Measurements from ENCODE around the gene RSRC1.
"Not testable (repeated sequence)": the region's sequence is repeated elsewhere in the genome, so short reads cannot be mapped to it uniquely, and the experiment has no call there.

Gene RSRC1

GRCh38 chr3:158509891-158510290 is 400.0 kb downstream of the RSRC1 start:
- in situ Hi-C loops (cut with MboI; ENCODE audit: low sequenced_read_pairs) = no loop called here

GRCh38 chr3:158516729-158517128 is 406.8 kb downstream of the RSRC1 start:
- in situ Hi-C loops (cut with MboI; ENCODE audit: low sequenced_read_pairs) = not testable (repeated sequence)

DNA sequence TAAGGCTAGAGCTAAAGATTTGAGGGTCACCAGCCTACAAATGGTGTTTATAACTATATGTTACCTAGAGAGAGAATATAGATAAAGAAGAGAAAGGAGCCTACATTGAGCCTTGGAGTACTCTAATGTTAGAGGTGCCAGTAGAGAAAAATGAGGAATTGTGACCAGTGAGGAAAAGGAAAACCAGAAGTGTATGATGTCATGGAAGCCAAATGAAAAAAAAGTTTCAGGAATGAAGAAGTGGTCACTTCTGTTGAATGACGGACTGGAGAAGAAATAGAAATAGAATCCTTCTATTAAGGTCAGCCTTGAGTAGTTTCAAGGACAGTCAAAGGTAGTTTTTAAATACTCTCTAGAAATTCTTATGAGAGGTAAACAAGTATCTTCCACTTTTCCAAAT is 409.9 kb downstream of the RSRC1 start:
- in situ Hi-C loops (cut with MboI; ENCODE audit: low sequenced_read_pairs) = no loop called here

- in situ Hi-C loops (cut with MboI; ENCODE audit: low sequenced_read_pairs) = no loop called here
Observed at GRCh38 chr3:158520433-158520832, 410.5 kb downstream of the RSRC1 start.

GRCh38 chr3:158522221-158523136 is 412.6 kb downstream of the RSRC1 start:
- in situ Hi-C loops (cut with MboI; ENCODE audit: low sequenced_read_pairs) = no loop called here

DNA sequence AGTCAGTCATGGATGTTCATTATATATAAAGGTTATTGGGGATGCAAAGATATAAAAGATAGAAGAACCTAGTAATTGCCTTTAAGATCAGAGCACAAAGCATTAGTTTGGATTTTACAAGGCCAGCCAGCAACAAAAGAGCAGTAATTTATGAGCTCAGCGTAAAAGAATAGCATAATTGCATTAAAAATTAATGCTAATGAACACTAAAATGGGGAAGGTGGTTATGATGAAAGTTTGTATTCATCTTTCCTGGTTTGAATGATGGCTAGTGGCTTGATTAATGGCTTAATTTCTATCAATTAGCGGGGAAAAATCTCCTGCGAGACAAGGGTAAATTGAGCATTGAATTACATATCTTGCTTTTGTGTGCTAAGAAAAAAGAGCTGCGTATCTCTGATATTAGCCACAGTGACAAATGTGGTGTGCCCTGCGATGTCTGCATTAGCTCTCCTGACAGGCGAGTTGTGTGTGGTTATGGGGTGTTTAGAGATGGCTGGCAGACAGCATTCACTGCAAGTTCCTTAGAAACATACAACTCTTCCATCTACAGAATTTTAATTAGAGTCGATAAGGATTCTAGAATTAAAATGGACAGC is 418.3 kb downstream of the RSRC1 start:
- in situ Hi-C loops (cut with MboI; ENCODE audit: low sequenced_read_pairs) = no loop called here

GRCh38 chr3:158531334-158531733 is 421.4 kb downstream of the RSRC1 start:
- in situ Hi-C loops (cut with MboI; ENCODE audit: low sequenced_read_pairs) = no loop called here

DNA sequence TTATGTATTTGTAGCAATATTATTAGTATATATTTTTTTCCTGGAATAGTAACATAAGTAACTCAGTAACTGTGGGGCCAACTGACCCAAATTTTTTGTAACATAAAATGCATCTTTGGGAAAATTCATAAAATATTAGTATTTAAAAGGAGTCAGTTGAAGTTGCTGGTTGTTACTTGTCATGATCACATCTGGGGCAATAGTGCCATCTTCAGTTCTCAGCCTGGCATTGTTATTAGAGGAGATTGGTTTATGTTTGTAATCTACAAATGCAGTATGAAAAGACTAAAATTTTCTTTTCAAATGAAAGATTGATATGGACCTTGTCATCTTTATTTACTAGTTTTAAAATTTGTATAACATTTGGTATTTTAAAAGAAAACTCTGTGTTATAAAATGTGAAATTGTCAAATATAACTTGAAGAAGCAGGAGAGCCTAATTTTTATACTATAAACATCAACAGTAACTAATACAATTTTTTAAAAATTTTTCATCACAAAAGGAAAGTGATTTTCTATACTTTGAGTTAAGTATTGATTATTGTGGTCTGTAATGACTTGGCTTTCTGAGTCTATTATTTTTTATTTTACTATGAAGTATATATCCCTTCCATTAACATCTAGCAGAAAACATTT is 422.3 kb downstream of the RSRC1 start:
- in situ Hi-C loops (cut with MboI; ENCODE audit: low sequenced_read_pairs) = no loop called here

GRCh38 chr3:158535918-158536317 is 426.0 kb downstream of the RSRC1 start:
- in situ Hi-C loops (cut with MboI; ENCODE audit: low sequenced_read_pairs) = no loop called here

DNA sequence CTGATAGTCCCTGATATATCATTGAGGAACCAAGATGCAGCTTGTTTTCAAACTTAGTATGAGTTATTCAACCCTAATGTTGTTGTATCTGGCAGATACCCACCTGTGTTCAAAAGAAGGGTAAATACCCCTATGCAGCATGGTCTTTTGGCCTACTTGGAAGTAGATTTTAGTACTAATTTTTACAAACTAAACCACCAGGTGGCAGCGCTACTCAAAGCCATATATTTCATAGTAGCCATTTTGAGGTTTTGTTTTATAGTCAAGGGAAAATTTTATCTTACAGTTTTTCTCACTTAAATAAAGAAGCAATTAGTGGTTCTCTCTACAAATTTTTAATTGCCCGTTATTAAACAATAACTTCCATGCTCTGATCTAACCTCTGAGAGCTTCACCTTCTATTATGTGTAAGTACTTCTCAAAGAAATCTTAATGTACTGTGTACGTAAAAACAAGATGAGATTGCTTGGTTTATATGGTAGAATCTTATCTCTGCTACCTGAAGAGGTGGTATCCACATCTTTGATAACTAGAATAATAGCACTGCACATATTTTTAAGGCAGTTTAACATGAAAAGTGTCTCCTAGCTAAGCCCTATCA is 429.6 kb downstream of the RSRC1 start:
- in situ Hi-C loops (cut with MboI; ENCODE audit: low sequenced_read_pairs) = no loop called here

- in situ Hi-C loops (cut with MboI; ENCODE audit: low sequenced_read_pairs) = no loop called here
Observed at GRCh38 chr3:158540066-158540465, 430.2 kb downstream of the RSRC1 start.

GRCh38 chr3:158548691-158549090 is 438.8 kb downstream of the RSRC1 start:
- in situ Hi-C loops (cut with MboI; ENCODE audit: low sequenced_read_pairs) = no loop called here

GRCh38 chr3:158549938-158550337 is 440.0 kb downstream of the RSRC1 start:
- in situ Hi-C loops (cut with MboI; ENCODE audit: low sequenced_read_pairs) = not testable (repeated sequence)

DNA sequence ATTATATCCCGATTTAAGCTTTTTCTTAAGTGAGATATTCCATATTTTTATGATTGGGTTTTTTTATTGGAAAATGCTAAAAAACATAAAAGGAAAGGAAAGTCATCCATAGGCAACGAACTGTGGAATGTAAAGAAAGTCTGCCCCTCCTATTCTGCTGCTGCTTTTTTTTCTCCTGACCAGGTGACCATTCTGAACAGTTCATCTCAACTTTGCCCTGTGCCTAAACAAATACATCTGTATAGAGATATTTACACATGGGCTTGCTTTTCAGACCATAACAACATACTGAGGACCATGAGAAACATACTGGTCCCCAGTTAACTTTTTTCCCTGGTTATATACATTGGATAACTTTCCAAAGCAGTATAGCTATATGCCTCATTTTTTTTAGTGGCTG is 442.2 kb downstream of the RSRC1 start:
- in situ Hi-C loops (cut with MboI; ENCODE audit: low sequenced_read_pairs) = no loop called here

DNA sequence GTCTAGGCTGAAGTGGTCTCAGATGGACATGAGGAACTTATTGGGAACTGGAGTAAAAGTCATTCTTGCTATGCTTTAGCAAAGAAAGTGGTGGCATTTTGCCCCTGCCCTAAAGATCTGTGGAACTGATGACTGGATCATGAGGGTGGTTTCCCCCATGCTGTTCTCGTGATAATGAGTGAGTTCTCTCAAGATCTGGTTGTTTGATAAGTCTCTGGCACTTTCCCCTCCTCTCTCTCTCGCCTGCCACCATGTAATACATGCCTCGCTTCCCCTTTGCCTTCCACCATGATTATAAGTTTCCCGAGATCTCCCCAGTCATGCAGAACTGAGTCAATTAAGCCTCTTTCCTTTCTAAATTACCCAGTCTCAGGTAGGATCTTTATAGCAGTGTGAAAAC is 449.6 kb downstream of the RSRC1 start:
- in situ Hi-C loops (cut with MboI; ENCODE audit: low sequenced_read_pairs) = no loop called here

DNA sequence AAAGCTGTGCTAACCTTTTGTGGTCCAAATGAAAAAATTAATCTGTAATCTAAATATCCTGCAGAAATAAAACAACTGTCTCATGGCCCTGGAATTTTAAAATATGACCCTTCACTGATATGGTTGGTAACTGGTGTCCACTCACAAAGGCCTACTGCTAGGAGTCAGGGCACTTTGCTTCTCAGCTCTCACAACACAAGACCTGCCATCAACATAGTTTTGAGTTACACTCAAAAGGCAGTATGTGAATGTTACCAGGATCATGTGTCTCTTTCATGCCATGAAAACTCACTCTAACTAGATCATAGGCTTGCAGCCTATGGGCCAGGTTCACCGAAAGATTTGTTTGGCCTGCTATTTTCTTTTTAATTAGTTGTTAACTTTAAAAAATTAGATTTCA is 451.1 kb downstream of the RSRC1 start:
- in situ Hi-C loops (cut with MboI; ENCODE audit: low sequenced_read_pairs) = no loop called here

- in situ Hi-C loops (cut with MboI; ENCODE audit: low sequenced_read_pairs) = no loop called here
Observed at GRCh38 chr3:158562674-158563073, 452.8 kb downstream of the RSRC1 start.

DNA sequence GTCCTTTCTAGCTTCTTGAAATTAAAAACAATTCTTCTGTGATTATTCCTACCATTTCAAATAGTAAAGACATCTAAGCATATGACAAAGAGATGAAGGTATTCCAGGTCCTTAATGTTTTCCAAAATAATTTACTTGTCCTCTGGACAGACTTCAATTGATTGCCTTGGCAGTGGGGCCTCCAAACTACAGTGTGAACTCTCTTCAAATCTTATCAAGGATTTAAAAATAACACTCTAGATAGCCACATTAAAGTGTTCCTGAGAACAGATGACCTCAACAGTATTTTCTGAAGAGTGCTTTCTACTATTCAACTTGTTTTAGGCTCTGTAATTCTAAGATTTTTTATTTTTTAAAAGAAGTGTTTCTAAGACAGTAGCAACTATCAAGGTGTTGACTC is 453.2 kb downstream of the RSRC1 start:
- in situ Hi-C loops (cut with MboI; ENCODE audit: low sequenced_read_pairs) = no loop called here

DNA sequence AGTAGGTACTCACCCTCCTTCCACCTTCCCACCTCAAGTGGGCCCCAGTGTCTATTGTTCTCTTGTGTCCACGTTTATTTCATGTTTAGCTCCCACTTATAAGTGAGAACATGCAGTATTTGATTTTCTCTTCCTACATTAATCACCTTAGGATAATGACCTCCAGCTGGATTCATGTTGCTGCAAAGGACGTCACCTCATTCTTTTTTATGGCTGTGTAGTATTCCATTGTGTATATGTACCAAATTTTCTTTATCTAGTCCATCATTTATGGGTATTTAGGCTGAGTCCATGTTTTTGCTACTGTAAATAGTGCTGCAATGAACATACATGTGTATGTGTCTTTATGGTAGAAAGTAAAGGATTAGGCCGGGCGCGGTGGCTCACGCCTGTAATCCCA is 455.2 kb downstream of the RSRC1 start:
- in situ Hi-C loops (cut with MboI; ENCODE audit: low sequenced_read_pairs) = no loop called here

DNA sequence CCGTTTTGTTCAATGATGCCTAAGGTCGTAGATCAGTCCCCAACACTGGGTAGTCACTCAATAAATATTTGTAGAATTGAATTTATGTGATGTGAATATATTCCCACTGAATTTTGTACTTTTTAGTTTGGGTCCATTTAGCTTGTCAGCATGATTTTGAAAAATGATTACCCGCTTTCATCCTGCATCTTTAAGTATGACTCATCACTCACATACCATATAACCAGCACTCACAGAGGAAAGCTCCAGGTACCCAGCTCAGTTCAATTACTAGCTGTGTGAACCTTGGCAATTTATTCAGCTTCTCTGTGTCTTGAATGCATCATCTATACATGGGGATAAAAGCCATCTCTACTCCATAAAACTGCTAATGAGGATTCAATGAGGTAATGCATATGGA is 458.9 kb downstream of the RSRC1 start:
- in situ Hi-C loops (cut with MboI; ENCODE audit: low sequenced_read_pairs) = no loop called here

GRCh38 chr3:158569794-158570193 is 459.9 kb downstream of the RSRC1 start:
- in situ Hi-C loops (cut with MboI; ENCODE audit: low sequenced_read_pairs) = no loop called here
